Tibial artery (tissue), 4 donors: ENCODE measurements around the gene EEF2KMT.

ENCODE experiments used
- DNase-seq, 2 donors: peaks; one replicate each; pipeline ENCODE4 v3.0.0-alpha.2; 2019
- H3K27ac ChIP-seq, 2 donors: fragments of 200-600 bp; sonication (generic) in 1 of 2; 1 replicate in 1 of 2; 2 replicates in 1 of 2; pipeline ENCODE4 v1.5.1; 2018 to 2019; ENCODE audit warnings: mild to moderate bottlenecking in 1 of 2
- H3K27me3 ChIP-seq, 2 donors: fragments of 200-600 bp; sonication (generic) in 1 of 2; one replicate each; pipeline versions ENCODE4 v1.5.1 to v1.6.0; 2016 to 2019
- H3K36me3 ChIP-seq, 3 donors: fragments of 200-600 bp; sonication (generic) in 2 of 3; one replicate each; pipeline ENCODE4 v1.5.1; 2016 to 2019; ENCODE audit warnings: mild to moderate bottlenecking in 2 of 3
- H3K4me1 ChIP-seq, 4 donors: fragments of 200-600 bp; sonication (generic) in 2 of 4; 1 replicate in 3 of 4; 2 replicates in 1 of 4; pipeline ENCODE4 v1.5.1; 2016 to 2019
- H3K4me3 ChIP-seq, 2 donors: fragments of 200-600 bp; sonication (generic) in 1 of 2; 1 replicate in 1 of 2; 2 replicates in 1 of 2; pipeline ENCODE4 v1.5.1; 2018 to 2019; ENCODE audit warnings: mild to moderate bottlenecking in 2 of 2
- H3K9me3 ChIP-seq, 3 donors: fragments of 200-600 bp; sonication (generic) in 1 of 3; one replicate each; pipeline ENCODE4 v1.5.1; 2016 to 2019
- CTCF ChIP-seq, 2 experiments: fragments of 200-600 bp in 1 of 2; fragments of 450-650 bp in 1 of 2; IDR thresholded peaks; one replicate each; pipeline ENCODE4 v1.5.1; 2017 to 2019; ENCODE audit warnings: antibody characterized with exemption in 2 of 2, mild to moderate bottlenecking in 1 of 2, moderate library complexity in 1 of 2
- intact Hi-C: fragments of 100-400 bp; cut with DNase I; formaldehyde crosslinking; loops from one replicate; pipeline ENCODE4 v1.15.0; 2023; ENCODE audit warnings: low total_unique reads

The EEF2KMT gene

GRCh38 chr16:5066511-5066910 is 31.1 kb downstream of the EEF2KMT start:
- Histone ChIP-seq H3K4me1 (peaks cover 0 to 6% (median 2%) of the 10 kb centered on the region in 4 donors), H3K27me3 (peaks cover 0 to 3% of the 10 kb centered on the region in 2 donors), H3K4me3 (no peak overlapping the region), H3K36me3 (no peaks in the 10 kb centered on the region), H3K9me3 (no peaks in the 10 kb centered on the region), H3K27ac (no peak overlapping the region)
- no peak for DNase-seq
- no peak for TF ChIP-seq CTCF (IDR thresholded peaks at IDR 0.05)
- intact Hi-C loops: no loop called here

- no peak within 1 kb of the TSS for H3K4me3 ChIP-seq
- no peak within 1 kb of the TSS for H3K27ac ChIP-seq
- TF ChIP-seq CTCF (IDR thresholded peaks at IDR 0.05): no peak
- DNase-seq: no peak
- intact Hi-C loops: no loop called here
- no peaks in the 10 kb centered on the region for H3K4me1 ChIP-seq
- H3K9me3 ChIP-seq: no peaks in the 10 kb centered on the region
- peaks cover 0 to 3% of the 10 kb centered on the region in 2 donors for H3K27me3 ChIP-seq
- H3K36me3 ChIP-seq: no peaks in the 10 kb centered on the region
Measured at GRCh38 chr16:5065813-5066212, 31.8 kb downstream of the EEF2KMT start, which contains the start of gene C16orf89. C16orf89 (minus strand) TSS chr16:5065956; CDS start chr16:5065908, 48 bp downstream.

GRCh38 chr16:5065326-5065725 is 32.3 kb downstream of the EEF2KMT start:
- DNase-seq: no peak

GRCh38 chr16:5064915-5065314 is 32.7 kb downstream of the EEF2KMT start:
- Histone ChIP-seq H3K4me1 (no peaks in the 10 kb centered on the region), H3K27ac (no peak overlapping the region), H3K4me3 (no peak overlapping the region), H3K9me3 (no peaks in the 10 kb centered on the region), H3K27me3 (peaks cover 0 to 10% of the 10 kb centered on the region in 2 donors), H3K36me3 (no peaks in the 10 kb centered on the region)
- no peak for TF ChIP-seq CTCF (IDR thresholded peaks at IDR 0.05)
- DNase-seq: no peak
- intact Hi-C loops: no loop called here

More at GRCh38 chr16:5065326-5065725, 32.3 kb downstream of the EEF2KMT start:
- Histone ChIP-seq H3K4me3 (no peak overlapping the region), H3K36me3 (no peaks in the 10 kb centered on the region), H3K27ac (no peak overlapping the region), H3K27me3 (peaks cover 0 to 6% of the 10 kb centered on the region in 2 donors), H3K9me3 (no peaks in the 10 kb centered on the region), H3K4me1 (no peaks in the 10 kb centered on the region)
- no peak for TF ChIP-seq CTCF (IDR thresholded peaks at IDR 0.05)
- intact Hi-C loops: no loop called here

- Histone ChIP-seq H3K4me1 (no peaks in the 10 kb centered on the region), H3K4me3 (no peak overlapping the region), H3K36me3 (no peaks in the 10 kb centered on the region), H3K9me3 (no peaks in the 10 kb centered on the region), H3K27me3 (peaks cover 0 to 23% of the 10 kb centered on the region in 2 donors), H3K27ac (no peak overlapping the region)
- intact Hi-C loops: no loop called here
- DNase-seq: no peak
- no peak for TF ChIP-seq CTCF (IDR thresholded peaks at IDR 0.05)
Measured at GRCh38 chr16:5062790-5063765, 34.5 kb downstream of the EEF2KMT start.
